ENCODE results near the gene CAMTA1. TPM values are rescaled to one million over a fixed set of nuclear protein-coding genes. Genes with fewer than 3 reads are reported as not detected.
A peak's percentile ranks its signal among the peaks of the same experiment; 100 is the strongest.

CAMTA1 gene
- total and polyA plus RNA-seq, 9 of the 15 experiments (the other 6 are each of a cell fraction or from before 2014, with no cell fraction given): 43.9 to 161 (median 65.9) TPM

GRCh38 chr1:6800745-6801144, 15.5 kb downstream of the CAMTA1 start (continued):
- TF ChIP-seq CEBPG (CRISPR knock-in tag; IDR thresholded peaks at IDR 0.05) (no peak), CEBPG (tag; conservative IDR thresholded peaks at IDR 0.05 in 1 of 2, IDR thresholded peaks at IDR 0.05 in 1 of 2) (0 out of 4 replicates have a peak, but pooled peaks of 1 of the 2 experiments have one; percentile 23), RBM25 (IDR thresholded peaks at IDR 0.05; ENCODE audit: low read depth, low read length, severe bottlenecking) (no peak), L3MBTL2 (IDR thresholded peaks at IDR 0.05) (no peak), HNRNPK (IDR thresholded peaks at IDR 0.05; ENCODE audit: low read depth, low read length, poor library complexity, severe bottlenecking) (no peak), CEBPB (tag; IDR thresholded peaks at IDR 0.05) (peak; percentile 61; the same call in 1 of the 2 replicates), NFIC (IDR thresholded peaks at IDR 0.05) (no peak)

GRCh38 chr1:6801199-6801598, 15.9 kb downstream of the CAMTA1 start:
- no peak overlapping the region for H3K9ac ChIP-seq (ENCODE audit: insufficient read depth in 1 of 2, low read depth in 2 of 2, low read length in 2 of 2)
- DNase-seq (ENCODE audit: extremely low read depth in 1 of 4, low spot score in 3 of 4) (no peak), FAIRE-seq (no peak), ATAC-seq (no peak)
- H2AFZ ChIP-seq (ENCODE audit: low read depth, low read length): no peak overlapping the region
- peaks cover 19% of the 10 kb centered on the region; the same call in 1 of the 2 replicates for H4K20me1 ChIP-seq (replicated peaks; ENCODE audit: control insufficient read depth, insufficient read depth, low read length)
- H3K36me3 ChIP-seq (ENCODE audit: control insufficient read depth, insufficient read depth, low read length): no peaks in the 10 kb centered on the region
- H3K4me2 ChIP-seq (ENCODE audit: insufficient read depth, low read length): no peak overlapping the region
- intact Hi-C loops (cut with micrococcal nuclease) (no loop called here), in situ Hi-C loops (cut with MboI) (no loop called here)
- peaks cover 3 to 18% of the 10 kb centered on the region in 2 experiments; a peak in 4 of 5 replicates for H3K4me1 ChIP-seq (replicated peaks in 1 of 2; ENCODE audit: control insufficient read depth in 2 of 2, insufficient read depth in 2 of 2, low read length in 2 of 2)
- H3K27me3 ChIP-seq (ENCODE audit: control insufficient read depth in 2 of 2, insufficient read depth in 2 of 2, low read length in 2 of 2): no peaks in the 10 kb centered on the region
- no peak overlapping the region for H3K4me3 ChIP-seq
- no TSS peak for BruUV-seq (replicated peaks)
- ChIA-PET CTCF (ENCODE audit: low intra/inter-chr PET ratio) (no interaction called here), POLR2A (interaction anchor here (1.1 to 2.9 kb wide), 4 partner anchors 10 to 35 kb away, joined by 4 to 13 read pairs (median 6); no protein-coding TSS in a partner anchor)
- H3K9me1 ChIP-seq (ENCODE audit: control insufficient read depth, insufficient read depth, low read length): no peaks in the 10 kb centered on the region
- 70% methylated on average over 2 of the region's 2 CpGs for WGBS (ENCODE audit: insufficient coverage, low coverage, missing lambda C conversion rate)
- peaks cover 40% of the 10 kb centered on the region; the same call in 2 of the 3 replicates for H3K79me2 ChIP-seq (ENCODE audit: control insufficient read depth, insufficient read depth, low read length)
- no peak overlapping the region for H3K27ac ChIP-seq (ENCODE audit: extremely low read depth, low read depth, low read length)
- H3K9me3 ChIP-seq (replicated peaks; ENCODE audit: control insufficient read depth, insufficient read depth, low read depth, low read length): no peaks in the 10 kb centered on the region
- TF ChIP-seq UBTF (IDR thresholded peaks at IDR 0.05; ENCODE audit: borderline replicate concordance in 1 of 2, low read depth in 2 of 2, low read length in 2 of 2): no peak
- no peak for TF ChIP-seq AFF1 (IDR thresholded peaks at IDR 0.05; ENCODE audit: low read depth in 1 of 2, partially characterized antibody in 2 of 2)
